Pancreas (tissue), 10 donors: ENCODE results near the gene SYNGR3. TPM values are rescaled to one million over a fixed set of nuclear protein-coding genes. Genes with fewer than 3 reads are reported as not detected.

Source experiments
- ATAC-seq, 4 donors: fragments of 200-7000 bp; cut with Tn5 transposase; one replicate each; pipeline versions ENCODE4 v1.8.0 to v1.9.1; 2020; ENCODE audit warnings: mild to moderate bottlenecking in 4 of 4, moderate library complexity in 4 of 4
- DNase-seq, 6 donors: peaks; one replicate each; pipeline ENCODE4 v3.0.0-alpha.2; 2020
- FAIRE-seq: peaks from 2 replicates; lab custom pipeline; 2012; peaks lifted over from hg19 to GRCh38; lab: Jason Lieb, UNC
- H3K27ac ChIP-seq, 4 donors: fragments of 200-600 bp; sonication (generic); 1 replicate in 3 of 4; 2 replicates in 1 of 4; pipeline versions ENCODE4 v1.5.0 to v1.8.0; 2020
- H3K27me3 ChIP-seq, 4 donors: fragments of 200-600 bp; one replicate each; pipeline ENCODE4 v1.8.0; 2021
- H3K36me3 ChIP-seq, 3 donors: fragments of 200-600 bp; sonication (generic) in 1 of 3; one replicate each; pipeline versions ENCODE4 v1.5.0 to v1.8.0; 2020 to 2021
- H3K4me1 ChIP-seq, 3 donors: fragments of 200-600 bp; one replicate each; pipeline ENCODE4 v1.8.0; 2021
- H3K4me3 ChIP-seq, 4 donors: fragments of 200-600 bp; sonication (generic) in 2 of 4; one replicate each; pipeline versions ENCODE4 v1.5.0 to v1.8.0; 2020 to 2021
- H3K9me3 ChIP-seq, 4 donors: fragments of 200-600 bp; one replicate each; pipeline ENCODE4 v1.8.0; 2021
- CTCF ChIP-seq, 4 donors: fragments of 200-600 bp; sonication (generic) in 3 of 4; IDR thresholded peaks; one replicate each; pipeline versions ENCODE4 v1.5.0 to v1.8.0; 2021; ENCODE audit warnings: antibody characterized with exemption in 4 of 4
- WGBS, 2 donors: extraction: QIAGEN DNeasy Blood & Tissue Kit; methylation state at CpG; one replicate each; pipeline ENCODE4 v1.1.7; 2013; 5-methylcytosine and 5-hydroxymethylcytosine counted together
- intact Hi-C, 3 donors: fragments of 100-400 bp; cut with DNase I; formaldehyde crosslinking; loops; one replicate each; pipeline versions ENCODE4 v1.11.1 to v1.14.2; 2022
- polyA plus RNA-seq, 2 donors: library from polyadenylated mRNA; stranded (reverse); fragments of 200-250 nt; gene quantifications; one replicate each; pipeline ENCODE4 v1.2.3, GENCODE V29; 2013
- total RNA-seq, 6 donors: library from RNA; stranded (reverse); fragmentation: NEBNext Ultra II Directional in 4 of 6; extraction: Animal tissue kit (Norgen Biotek cat#: 25700) in 4 of 6; gene quantifications; one replicate each; pipeline versions ENCODE4 v1.2.1 to v1.2.4, GENCODE V29; 2021 to 2023
- donor health status: healthy with polysubstance abuse.
- donor health status: DM: no; HTN: no; CAD: no; lungs with moderate emphysema.
- donor health status: DM: no; HTN: no; CAD: no.
- donor health status: control.
- donor health status: control.
- donor health status: Bipolar disorder and iron deficiency.
- donor health status: DM: yes; HTN: yes; CAD: no.
- donor health status: DM: no; HTN: no; CAD: no.
- donor health status: DM: no; HTN: no; CAD: no.
- donor health status: DM: yes; HTN: yes; CAD: no.

The SYNGR3 gene
- total and polyA plus RNA-seq, 8 donors = 0.19 to 3.1 (median 0.61) TPM

GRCh38 chr16:1992704-1993317, 3.0 kb downstream of the SYNGR3 start:
- Histone ChIP-seq H3K36me3 (peaks cover 0 to 9% (median 0%) of the 10 kb centered on the region in 3 donors), H3K9me3 (no peaks in the 10 kb centered on the region), H3K4me1 (peaks cover 10 to 17% (median 14%) of the 10 kb centered on the region in 3 donors), H3K4me3 (no peak overlapping the region), H3K27ac (peak overlapping the region in 1 of 4 donors; percentile 13), H3K27me3 (peaks cover 0 to 11% (median 0%) of the 10 kb centered on the region in 4 donors)
- DNase-seq (peak in 2 of 6 donors; percentile 71 to 84), FAIRE-seq (no peak), ATAC-seq (no peak)
- intact Hi-C loops = no loop called here
- TF ChIP-seq CTCF (IDR thresholded peaks at IDR 0.05) = no peak
- WGBS, 2 donors = 63 to 65% methylated on average over 45 to 50 of the region's 50 CpGs

- Histone ChIP-seq H3K27ac (no peak overlapping the region), H3K4me3 (no peak overlapping the region), H3K9me3 (no peaks in the 10 kb centered on the region), H3K27me3 (peaks cover 0 to 11% (median 0%) of the 10 kb centered on the region in 4 donors), H3K36me3 (peaks cover 0 to 18% (median 6%) of the 10 kb centered on the region in 3 donors), H3K4me1 (peaks cover 10 to 17% (median 14%) of the 10 kb centered on the region in 3 donors)
- no peak for ATAC-seq
- WGBS, 2 donors = 38 to 62% methylated on average over 2 of the region's 2 CpGs
- FAIRE-seq = no peak
- intact Hi-C loops = no loop called here
- DNase-seq = peak in 1 of 6 donors; percentile 56
- TF ChIP-seq CTCF (IDR thresholded peaks at IDR 0.05) = no peak
Measured at GRCh38 chr16:1993731-1994131, 4.0 kb downstream of the SYNGR3 start.

GRCh38 chr16:1997494-1998359, 8.0 kb downstream of the SYNGR3 start:
- Histone ChIP-seq H3K36me3 (peaks cover 19 to 57% (median 32%) of the 10 kb centered on the region in 3 donors), H3K9me3 (no peaks in the 10 kb centered on the region), H3K4me3 (no peak overlapping the region), H3K27me3 (no peaks in the 10 kb centered on the region), H3K4me1 (no peaks in the 10 kb centered on the region), H3K27ac (no peak overlapping the region)
- peak in 3 of 6 donors; percentile 33 to 70 (median 49) for DNase-seq
- intact Hi-C loops = no loop called here
- no peak for FAIRE-seq
- no peak for TF ChIP-seq CTCF (IDR thresholded peaks at IDR 0.05)
- 87 to 89% methylated on average over 26 of the region's 26 CpGs for whole genome bisulfite sequencing, 2 donors
- ATAC-seq = peak in 1 of 4 donors; percentile 20

- TF ChIP-seq CTCF (IDR thresholded peaks at IDR 0.05) = no peak
- intact Hi-C loops = no loop called here
- DNase-seq = peak in 1 of 6 donors; percentile 10
- no peak overlapping the region for H3K4me3 ChIP-seq
- H3K9me3 ChIP-seq = no peaks in the 10 kb centered on the region
- WGBS, 2 donors = 93% methylated on average over 26 to 27 of the region's 27 CpGs
- H3K4me1 ChIP-seq = no peaks in the 10 kb centered on the region
- peaks cover 19 to 64% (median 39%) of the 10 kb centered on the region in 3 donors for H3K36me3 ChIP-seq
- no peak overlapping the region for H3K27ac ChIP-seq
- no peak for ATAC-seq
- FAIRE-seq = no peak
- H3K27me3 ChIP-seq = no peaks in the 10 kb centered on the region
Measured at GRCh38 chr16:1998360-1998835, 8.6 kb downstream of the SYNGR3 start.
